GM19035 (cell line): Measurements from ENCODE around the gene SULT1A3.
A peak's percentile ranks its signal among the peaks of the same experiment; 100 is the strongest.
"Not testable (repeated sequence)": the region's sequence is repeated elsewhere in the genome, so short reads cannot be mapped to it uniquely, and the experiment has no call there.

Experiments used
- ATAC-seq: cut with Tn5 transposase; IDR thresholded peaks from one replicate; pipeline ENCODE4 v1.9.1; 2021; ENCODE audit not compliant: unreplicated experiment

The SULT1A3 gene

GRCh38 chr16:30199049-30199448 lies at the start of gene SULT1A3:
Gene SULT1A3, plus strand, starts transcription at chr16:30199255. Its CDS starts 1,474 bp downstream, at chr16:30200729.
- ATAC-seq: not testable (repeated sequence)

GRCh38 chr16:30151091-30151490 lies 48.0 kb upstream of the SULT1A3 start:
- no peak for ATAC-seq

GRCh38 chr16:30152517-30152916 lies 46.5 kb upstream of the SULT1A3 start:
- no peak for ATAC-seq

GRCh38 chr16:30155188-30155587 lies 43.9 kb upstream of the SULT1A3 start:
- ATAC-seq: no peak

GRCh38 chr16:30157214-30157613 lies 41.8 kb upstream of the SULT1A3 start:
- ATAC-seq: no peak

GRCh38 chr16:30163538-30163937 lies 35.5 kb upstream of the SULT1A3 start:
- no peak for ATAC-seq

- no peak for ATAC-seq
Measured at GRCh38 chr16:30166202-30166902, 32.7 kb upstream of the SULT1A3 start.

GRCh38 chr16:30168746-30169145 lies 30.3 kb upstream of the SULT1A3 start:
- ATAC-seq: not testable (repeated sequence)

GRCh38 chr16:30169416-30169815 lies 29.6 kb upstream of the SULT1A3 start:
- ATAC-seq: not testable (repeated sequence)

GRCh38 chr16:30170145-30170544 lies 28.9 kb upstream of the SULT1A3 start:
- not testable (repeated sequence) for ATAC-seq

- ATAC-seq: no peak
Measured at GRCh38 chr16:30173054-30173453, 26.0 kb upstream of the SULT1A3 start.

GRCh38 chr16:30176876-30177275 lies 22.2 kb upstream of the SULT1A3 start:
- not testable (repeated sequence) for ATAC-seq

- no peak for ATAC-seq
Measured at GRCh38 chr16:30179195-30179594, 19.9 kb upstream of the SULT1A3 start.

- no peak for ATAC-seq
Measured at GRCh38 chr16:30179931-30180330, 19.1 kb upstream of the SULT1A3 start.

- ATAC-seq: no peak
Measured at GRCh38 chr16:30180741-30181140, 18.3 kb upstream of the SULT1A3 start.

GRCh38 chr16:30183233-30184095 lies 15.6 kb upstream of the SULT1A3 start, which contains the start of gene CORO1A:
Gene CORO1A, plus strand, starts transcription at chr16:30183602. Its CDS starts 1,608 bp downstream, at chr16:30185210.
- ATAC-seq: peak; percentile 47

- ATAC-seq: peak; percentile 41
Measured at GRCh38 chr16:30184096-30184890, 14.8 kb upstream of the SULT1A3 start.

- ATAC-seq: no peak
Measured at GRCh38 chr16:30184891-30185682, 14.0 kb upstream of the SULT1A3 start.

GRCh38 chr16:30185683-30186421 lies 13.2 kb upstream of the SULT1A3 start:
- no peak for ATAC-seq

- no peak for ATAC-seq
Measured at GRCh38 chr16:30186444-30186781, 12.6 kb upstream of the SULT1A3 start.
